GM23338 (cell line): Measurements from ENCODE around the gene GP2.

Source experiments
- CREB1 ChIP-seq: fragments of 250-450 bp; sonication (Bioruptor Pico); IDR thresholded peaks from 2 replicates; pipeline ENCODE4 v1.5.0; 2020; ENCODE audit warnings: low read depth, mild to moderate bottlenecking, moderate library complexity
- CTCF ChIP-seq, 2 experiments: fragments of 200-600 bp in 1 of 2; sonication (generic) in 1 of 2; conservative IDR thresholded peaks; 2 replicates each; pipeline versions ENCODE4 v1.5.1 to v1.6.1; 2016 to 2017; ENCODE audit warnings: antibody characterized with exemption in 2 of 2, low read depth in 2 of 2, mild to moderate bottlenecking in 2 of 2, moderate library complexity in 1 of 2
- EZH2 ChIP-seq: fragments of 200-600 bp; sonication (generic); IDR thresholded peaks from one replicate; pipeline ENCODE4 v1.8.0; 2017; ENCODE audit warnings: antibody characterized with exemption, mild to moderate bottlenecking, low read depth; ENCODE audit not compliant: unreplicated experiment
- EZH2phosphoT487 ChIP-seq: fragments of 200-600 bp; sonication (generic); IDR thresholded peaks from one replicate; pipeline ENCODE4 v1.8.1; 2018; ENCODE audit warnings: antibody characterized with exemption; ENCODE audit not compliant: unreplicated experiment
- POLR2AphosphoS5 ChIP-seq: IDR thresholded peaks from 2 replicates; pipeline ENCODE4 v1.6.1; 2016; ENCODE audit warnings: antibody characterized with exemption, low read depth
- REST ChIP-seq: IDR thresholded peaks from one replicate; pipeline ENCODE4 v1.6.1; 2018; ENCODE audit warnings: antibody characterized with exemption; ENCODE audit not compliant: unreplicated experiment
- STAT1 ChIP-seq: IDR thresholded peaks from one replicate; pipeline ENCODE4 v1.6.1; 2016; ENCODE audit warnings: antibody characterized with exemption; ENCODE audit not compliant: unreplicated experiment

DNA sequence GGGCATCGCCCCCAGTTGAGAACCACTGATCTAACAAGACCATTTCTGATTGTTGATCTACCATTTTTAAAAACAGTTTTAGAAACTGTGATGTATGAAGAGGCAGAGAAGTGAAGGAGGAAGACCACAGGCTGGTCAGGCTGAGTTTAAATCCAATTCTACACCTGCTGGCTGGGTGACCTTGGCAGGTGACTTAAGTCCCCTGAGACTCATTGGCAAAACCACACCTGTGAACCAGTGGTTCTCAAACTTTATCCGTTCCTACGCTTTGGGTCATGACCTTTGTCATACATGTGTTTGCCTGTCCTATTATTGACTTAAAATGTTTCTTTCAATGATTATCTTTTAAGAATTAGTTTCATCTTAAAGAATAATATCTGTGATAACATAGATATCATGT lies 2.3 kb downstream of the GP2 start:
- TF ChIP-seq POLR2AphosphoS5, result no peak
- no peak for TF ChIP-seq CTCF (conservative IDR thresholded peaks at IDR 0.05; ENCODE audit: low read depth in 2 of 2)
- no peak for TF ChIP-seq EZH2phosphoT487
- TF ChIP-seq REST, result no peak
- TF ChIP-seq EZH2, result no peak
- no peak for TF ChIP-seq STAT1
- TF ChIP-seq CREB1 (CRISPR knock-in tag), result no peak
